Activated CD4-positive, alpha-beta T cell treated with anti-CD3 and anti-CD28 coated beads, Interleukin-2, amount 10 ng/mL, durations not matched to agents 24 days and 14 days (primary cell): ENCODE measurements around the gene EXOC2. TPM values are rescaled to one million over a fixed set of nuclear protein-coding genes. Genes with fewer than 3 reads are reported as not detected.

Source experiments
- DNase-seq: peaks from one replicate; pipeline ENCODE4 v3.0.0; 2022
- H3K27ac Mint-ChIP-seq: one replicate; pipeline ENCODE4 v1.8.0; 2022; ENCODE audit warnings: mild to moderate bottlenecking, mixed read lengths
- H3K27me3 Mint-ChIP-seq: one replicate; pipeline ENCODE4 v1.8.0; 2022; ENCODE audit warnings: mixed read lengths
- H3K36me3 Mint-ChIP-seq: one replicate; pipeline ENCODE4 v1.8.0; 2022; ENCODE audit warnings: low read depth, mild to moderate bottlenecking, mixed read lengths
- H3K4me1 Mint-ChIP-seq: one replicate; pipeline ENCODE4 v1.8.0; 2021; ENCODE audit warnings: mixed read lengths
- H3K4me3 Mint-ChIP-seq: one replicate; pipeline ENCODE4 v1.8.0; 2022; ENCODE audit warnings: mild to moderate bottlenecking, moderate library complexity, mixed read lengths
- H3K9me3 Mint-ChIP-seq: one replicate; pipeline ENCODE4 v1.8.0; 2021; ENCODE audit warnings: mixed read lengths
- intact Hi-C: fragments of 100-400 bp; cut with micrococcal nuclease; formaldehyde crosslinking; loops from one replicate; pipeline ENCODE4 v1.15.1; 2023
- total RNA-seq: library from RNA; stranded (reverse); gene quantifications from 2 replicates; pipeline ENCODE4 v1.2.3, GENCODE V29; 2022

Gene EXOC2
- total RNA-seq, 1 donor from 2014 or later = 43.6 TPM

DNA sequence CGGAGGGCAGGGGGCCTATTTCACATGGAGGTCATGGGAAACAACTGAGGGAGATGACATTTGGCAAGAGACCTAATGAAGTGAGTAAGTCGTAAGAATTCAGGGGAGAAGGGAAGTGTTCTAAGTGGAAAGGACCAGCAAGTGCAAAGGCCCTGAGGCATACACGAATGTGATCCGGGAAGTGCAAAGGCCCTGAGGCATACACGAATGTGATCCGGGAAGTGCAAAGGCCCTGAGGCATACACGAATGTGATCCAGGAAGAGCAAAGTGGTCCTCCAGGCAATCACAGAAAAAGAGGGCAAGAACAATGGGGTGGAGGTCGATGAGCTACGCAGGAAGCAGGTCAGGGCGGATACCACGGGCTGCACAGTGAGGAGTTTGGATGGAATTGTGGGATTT lies 24.2 kb upstream of the EXOC2 start:
- peaks cover 16% of the 10 kb centered on the region for H3K4me1 Mint-ChIP-seq
- no peaks in the 10 kb centered on the region for H3K36me3 Mint-ChIP-seq
- no peaks in the 10 kb centered on the region for H3K27me3 Mint-ChIP-seq
- H3K27ac Mint-ChIP-seq = no peak overlapping the region
- no peaks in the 10 kb centered on the region for H3K9me3 Mint-ChIP-seq
- no peak for DNase-seq
- intact Hi-C loops = no loop called here
- no peak overlapping the region for H3K4me3 Mint-ChIP-seq

DNA sequence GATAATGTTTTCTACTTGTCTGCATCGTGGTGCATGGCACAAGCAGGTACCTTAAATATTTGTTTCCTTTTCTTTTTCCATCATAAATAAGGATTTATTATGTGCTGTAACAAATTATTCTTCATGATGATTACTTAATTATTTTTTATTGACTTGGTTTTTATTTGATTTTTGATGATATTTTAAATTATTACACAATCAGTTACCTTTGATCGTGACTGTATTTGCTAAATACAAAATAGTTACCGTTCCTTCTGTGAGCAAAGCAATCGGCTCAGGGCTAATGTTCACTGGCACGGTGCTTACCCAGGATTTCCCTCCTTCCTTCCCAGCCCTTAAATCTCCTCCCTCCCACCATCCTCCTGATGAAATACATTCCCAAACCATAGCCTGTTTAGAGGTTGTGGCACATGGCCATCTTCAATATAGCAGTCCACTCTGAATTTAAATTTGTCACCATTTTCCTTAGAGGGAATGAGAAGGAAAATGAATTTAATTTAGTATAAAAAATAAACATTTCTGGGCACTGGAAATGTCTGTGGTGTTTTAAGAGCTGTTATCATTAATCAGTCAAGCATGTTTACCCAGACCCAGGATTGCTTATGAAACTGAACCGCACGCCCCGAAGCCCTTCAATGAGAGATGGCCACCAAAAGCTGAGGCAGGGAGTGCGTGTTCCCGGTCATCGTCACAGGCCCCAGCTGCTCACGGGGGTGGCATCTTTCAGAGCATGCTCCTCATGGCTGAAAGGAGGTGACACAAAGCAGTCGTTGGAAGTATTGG lies 23.0 kb upstream of the EXOC2 start:
- Mint-ChIP-seq H3K27me3 (no peaks in the 10 kb centered on the region), H3K4me3 (no peak overlapping the region), H3K9me3 (no peaks in the 10 kb centered on the region), H3K4me1 (peaks cover 18% of the 10 kb centered on the region), H3K36me3 (no peaks in the 10 kb centered on the region), H3K27ac (no peak overlapping the region)
- no peak for DNase-seq
- intact Hi-C loops = no loop called here

DNA sequence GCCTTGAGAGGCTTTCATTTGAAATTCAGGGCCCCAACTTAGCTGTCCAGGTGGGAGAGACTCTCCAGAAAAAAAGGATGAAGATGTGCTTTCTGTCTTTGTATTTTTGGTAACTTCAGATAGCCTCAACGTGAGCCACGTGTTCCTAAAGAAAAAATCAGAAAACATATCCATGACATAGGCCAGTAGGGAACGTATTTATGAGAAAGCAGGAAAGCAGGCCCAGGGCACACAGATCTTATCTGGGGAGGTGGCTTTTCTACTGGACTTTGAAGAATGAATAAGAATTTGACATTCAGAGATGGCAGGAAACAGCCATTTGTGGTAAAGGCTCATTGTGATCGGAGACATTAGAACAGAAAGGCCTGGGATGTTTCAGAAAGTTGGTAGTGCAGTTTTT lies 21.2 kb upstream of the EXOC2 start:
- peaks cover 31% of the 10 kb centered on the region for H3K4me1 Mint-ChIP-seq
- no peaks in the 10 kb centered on the region for H3K27me3 Mint-ChIP-seq
- H3K9me3 Mint-ChIP-seq = no peaks in the 10 kb centered on the region
- H3K27ac Mint-ChIP-seq = peak overlapping the region; percentile 26
- intact Hi-C loops = loop anchor here (5.0 kb wide), 3 partner anchors 73 to 527 kb away; no protein-coding TSS in a partner anchor
- no peak overlapping the region for H3K4me3 Mint-ChIP-seq
- no peaks in the 10 kb centered on the region for H3K36me3 Mint-ChIP-seq
- no peak for DNase-seq

DNA sequence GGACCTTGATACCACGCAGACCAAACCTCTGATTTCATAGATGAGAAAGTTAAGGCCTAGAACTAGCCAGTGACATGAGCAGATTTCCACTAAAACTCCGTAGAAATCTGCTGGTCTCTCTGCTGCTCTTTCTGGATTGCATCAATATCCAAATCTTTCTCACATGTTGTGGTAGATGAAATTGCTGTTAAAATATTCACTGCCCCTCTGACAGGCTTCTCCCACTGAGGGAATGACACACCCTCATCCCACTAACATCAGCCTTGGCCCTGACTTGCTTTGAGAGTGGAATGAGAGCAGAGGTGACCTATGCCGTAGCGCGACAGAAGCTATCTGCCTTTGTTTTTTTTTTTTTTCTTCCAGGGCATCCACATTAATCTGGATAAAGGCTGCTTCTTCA lies 20.4 kb upstream of the EXOC2 start:
- peak overlapping the region; percentile 34 for H3K27ac Mint-ChIP-seq
- no peaks in the 10 kb centered on the region for H3K9me3 Mint-ChIP-seq
- H3K27me3 Mint-ChIP-seq = no peaks in the 10 kb centered on the region
- intact Hi-C loops = loop anchor here (5.0 kb wide), 3 partner anchors 74 to 526 kb away; no protein-coding TSS in a partner anchor
- no peak overlapping the region for H3K4me3 Mint-ChIP-seq
- peaks cover 31% of the 10 kb centered on the region for H3K4me1 Mint-ChIP-seq
- DNase-seq = no peak
- no peaks in the 10 kb centered on the region for H3K36me3 Mint-ChIP-seq

DNA sequence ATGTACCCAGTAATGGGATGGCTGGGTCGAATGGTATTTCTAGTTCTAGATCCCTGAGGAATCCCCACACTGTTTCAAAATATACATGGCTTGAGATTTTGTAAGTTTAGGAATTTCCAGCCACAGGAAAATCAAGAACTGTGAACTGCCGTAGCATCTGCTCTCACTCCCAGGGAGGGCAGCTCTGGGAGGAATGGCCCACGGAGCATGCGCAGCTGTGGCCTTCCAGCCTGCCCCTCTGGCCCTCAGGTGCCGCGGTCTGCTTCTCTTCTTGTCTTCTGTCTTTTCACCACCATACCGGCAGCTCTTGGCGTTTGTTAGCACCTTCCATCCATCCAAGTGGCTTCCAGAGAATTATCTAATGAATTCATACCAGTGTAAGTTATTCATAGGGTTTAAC lies 19.9 kb upstream of the EXOC2 start:
- peaks cover 34% of the 10 kb centered on the region for H3K4me1 Mint-ChIP-seq
- DNase-seq = no peak
- intact Hi-C loops = loop anchor here (5.0 kb wide), 3 partner anchors 74 to 526 kb away; no protein-coding TSS in a partner anchor
- no peak overlapping the region for H3K4me3 Mint-ChIP-seq
- H3K27me3 Mint-ChIP-seq = no peaks in the 10 kb centered on the region
- no peaks in the 10 kb centered on the region for H3K9me3 Mint-ChIP-seq
- no peaks in the 10 kb centered on the region for H3K36me3 Mint-ChIP-seq
- H3K27ac Mint-ChIP-seq = no peak overlapping the region

DNA sequence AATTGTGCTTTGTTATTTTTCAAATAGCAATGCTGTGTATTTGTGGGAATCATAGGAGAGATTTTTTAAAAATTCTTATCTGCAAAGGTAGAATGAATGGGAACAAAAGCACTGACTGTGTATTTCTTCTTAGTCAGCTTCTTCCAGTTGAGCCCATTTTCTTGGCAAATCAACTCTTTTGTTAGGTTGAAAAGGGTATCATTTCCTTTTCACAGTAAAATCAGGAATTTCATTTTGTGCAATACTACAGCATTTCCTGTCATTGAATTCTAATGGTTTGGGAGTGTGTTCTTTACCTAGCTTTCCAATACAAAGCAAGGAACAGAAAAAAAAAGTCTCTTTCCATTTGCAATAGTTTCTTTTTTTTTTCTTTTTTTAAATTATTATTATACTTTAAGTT lies 19.0 kb upstream of the EXOC2 start:
- Mint-ChIP-seq H3K27me3 (no peaks in the 10 kb centered on the region), H3K36me3 (no peaks in the 10 kb centered on the region)

DNA sequence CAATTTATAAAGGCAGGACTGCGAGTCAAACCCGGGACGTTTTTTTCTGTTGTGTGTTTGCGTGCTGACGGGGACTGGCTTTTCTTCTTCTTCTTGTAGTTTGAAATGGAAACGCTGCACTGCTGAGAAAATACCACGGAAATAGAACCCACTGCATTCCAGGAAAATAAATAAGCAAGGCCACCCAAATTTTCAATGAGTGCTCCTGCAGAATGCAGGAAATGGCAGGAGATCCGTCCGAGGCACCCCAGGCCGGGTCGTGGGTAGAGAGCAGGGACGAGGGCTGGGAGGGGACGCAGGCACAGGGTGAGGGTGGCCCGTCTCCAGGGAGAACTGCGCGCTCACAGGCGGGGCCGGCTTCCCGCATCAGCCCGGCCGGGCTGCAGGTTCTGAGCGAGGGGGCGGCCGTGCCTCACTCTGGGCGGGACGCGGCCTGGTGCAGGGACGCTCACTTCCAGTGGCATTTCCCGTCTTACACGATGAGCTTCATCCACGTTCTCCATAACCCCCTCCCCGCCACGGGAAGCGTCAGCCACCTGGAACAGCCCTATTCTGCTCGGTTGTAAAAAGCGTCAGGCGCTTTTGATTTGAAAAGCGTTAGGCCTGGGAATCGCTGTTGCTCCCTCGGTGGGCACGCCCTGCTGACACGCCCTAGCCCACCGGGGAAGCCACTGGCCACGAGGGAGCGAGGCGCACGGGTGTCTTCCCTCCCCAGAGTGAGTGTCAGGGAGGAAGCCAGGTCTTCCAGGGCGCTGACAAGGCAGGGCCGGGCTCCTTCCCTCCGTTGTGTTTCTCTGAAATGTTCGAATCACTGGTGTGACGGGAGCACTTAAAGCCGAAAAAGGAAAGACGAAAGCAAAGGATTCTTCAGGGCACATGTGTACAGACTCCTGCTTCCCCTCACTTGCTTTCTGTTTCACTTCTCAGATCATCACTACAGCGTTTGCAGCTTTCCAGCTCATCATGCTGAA lies 17.9 kb upstream of the EXOC2 start:
- intact Hi-C loops = loop anchor here (1.0 to 5.0 kb wide), 8 partner anchors 11 to 524 kb away; partner anchors contain the start of genes EXOC2 and IRF4
- no peaks in the 10 kb centered on the region for H3K9me3 Mint-ChIP-seq

More for the DNA sequence above, 19.0 kb upstream of the EXOC2 start:
- Mint-ChIP-seq H3K4me1 (peaks cover 41% of the 10 kb centered on the region), H3K9me3 (no peaks in the 10 kb centered on the region), H3K4me3 (peak overlapping the region; percentile 98), H3K27ac (peak overlapping the region; percentile 100)
- intact Hi-C loops = loop anchor here (1.0 to 5.0 kb wide), 8 partner anchors 10 to 525 kb away; partner anchors contain the start of genes EXOC2 and IRF4
- DNase-seq = no peak

DNA sequence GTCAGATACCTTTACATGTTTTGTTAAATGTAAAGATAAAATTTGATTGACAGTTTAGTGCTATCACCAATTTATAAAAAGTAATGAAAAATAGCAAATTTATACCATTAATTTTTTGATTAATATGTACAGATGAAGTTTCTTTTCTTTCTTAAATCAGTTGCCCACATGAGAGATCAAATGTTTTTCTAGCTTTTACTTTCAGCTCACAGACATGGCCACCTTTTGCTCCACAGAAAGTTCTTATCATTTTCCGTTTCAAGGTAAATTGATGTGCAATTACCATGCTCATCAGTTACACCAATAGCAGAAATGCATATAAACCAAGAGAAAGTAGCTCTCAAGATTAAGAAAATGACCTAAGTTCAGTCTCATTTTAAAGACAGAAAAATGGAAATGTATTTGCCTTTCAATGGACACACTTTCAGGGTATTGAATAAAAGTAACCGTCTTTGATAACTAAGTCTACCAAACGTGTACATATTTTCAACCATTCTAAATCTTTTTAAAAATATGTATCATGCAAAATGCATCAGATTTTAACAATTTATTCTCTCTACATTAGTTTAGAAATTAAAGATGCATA lies 16.6 kb upstream of the EXOC2 start:
- no peaks in the 10 kb centered on the region for H3K9me3 Mint-ChIP-seq
- peak overlapping the region; percentile 100 for H3K27ac Mint-ChIP-seq
- peak overlapping the region; percentile 98 for H3K4me3 Mint-ChIP-seq
- H3K36me3 Mint-ChIP-seq = no peaks in the 10 kb centered on the region
- peaks cover 44% of the 10 kb centered on the region for H3K4me1 Mint-ChIP-seq
- intact Hi-C loops = loop anchor here (2.0 to 5.0 kb wide), 6 partner anchors 25 to 522 kb away; partner anchors contain the start of gene IRF4
- peaks cover 4% of the 10 kb centered on the region for H3K27me3 Mint-ChIP-seq
- no peak for DNase-seq

More for the DNA sequence above, 17.9 kb upstream of the EXOC2 start:
- Mint-ChIP-seq H3K4me3 (peak overlapping the region; percentile 98), H3K36me3 (no peaks in the 10 kb centered on the region), H3K4me1 (peaks cover 43% of the 10 kb centered on the region), H3K27me3 (no peaks in the 10 kb centered on the region), H3K27ac (peak overlapping the region; percentile 100)
- DNase-seq = peak; percentile 91

DNA sequence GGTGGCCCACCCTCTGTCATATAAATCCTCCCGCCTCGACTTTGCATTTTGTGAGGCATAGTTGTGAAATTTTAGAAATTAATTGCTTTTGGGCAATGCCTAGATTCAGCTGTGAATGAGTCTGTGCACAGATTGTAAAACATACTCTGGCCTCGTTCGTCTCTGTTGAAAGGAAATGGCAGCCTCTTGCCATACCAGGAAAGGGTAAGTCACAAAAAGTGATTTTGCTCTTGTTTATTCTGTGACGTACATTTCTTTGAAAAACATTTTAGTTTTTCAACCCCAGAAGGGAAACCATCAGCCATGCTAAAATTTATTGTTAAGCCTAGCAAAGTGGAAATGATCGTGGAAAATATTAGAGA lies 15.3 kb upstream of the EXOC2 start:
- Mint-ChIP-seq H3K27me3 (peaks cover 7% of the 10 kb centered on the region), H3K9me3 (no peaks in the 10 kb centered on the region), H3K4me3 (no peak overlapping the region), H3K4me1 (peaks cover 36% of the 10 kb centered on the region), H3K36me3 (no peaks in the 10 kb centered on the region), H3K27ac (no peak overlapping the region)
- intact Hi-C loops = no loop called here
- no peak for DNase-seq

DNA sequence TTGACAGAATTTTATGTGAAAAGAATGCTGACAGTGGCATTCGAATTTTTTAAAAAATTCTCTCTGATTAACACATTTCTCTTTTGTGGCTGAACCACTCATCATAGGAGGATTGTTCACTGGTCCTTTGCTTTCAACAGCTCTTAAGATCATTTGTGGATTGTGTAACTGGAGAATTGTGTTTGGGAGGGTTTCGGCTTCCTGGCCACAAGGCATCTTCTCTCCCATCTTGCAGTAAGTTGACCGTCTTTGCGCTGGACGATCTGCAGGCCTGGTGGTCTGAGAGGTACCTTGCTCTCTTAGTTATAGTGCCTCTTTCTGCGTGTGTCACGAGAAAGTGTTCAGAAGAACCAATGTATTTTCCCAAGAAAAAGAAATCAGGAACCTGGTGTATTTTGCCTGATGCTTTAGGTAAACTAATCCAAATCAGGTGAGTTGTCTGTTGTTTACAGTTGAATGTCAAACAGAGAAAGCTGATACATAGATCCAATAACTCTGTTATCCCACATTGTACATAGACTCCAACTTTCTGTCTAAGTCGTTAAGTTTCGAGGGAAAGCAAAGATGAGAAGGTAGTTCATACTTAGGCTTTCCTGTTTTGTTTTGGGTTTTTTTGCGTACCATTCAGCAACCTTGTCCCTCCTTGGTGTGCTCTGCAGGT lies 14.8 kb upstream of the EXOC2 start:
- intact Hi-C loops = no loop called here

DNA sequence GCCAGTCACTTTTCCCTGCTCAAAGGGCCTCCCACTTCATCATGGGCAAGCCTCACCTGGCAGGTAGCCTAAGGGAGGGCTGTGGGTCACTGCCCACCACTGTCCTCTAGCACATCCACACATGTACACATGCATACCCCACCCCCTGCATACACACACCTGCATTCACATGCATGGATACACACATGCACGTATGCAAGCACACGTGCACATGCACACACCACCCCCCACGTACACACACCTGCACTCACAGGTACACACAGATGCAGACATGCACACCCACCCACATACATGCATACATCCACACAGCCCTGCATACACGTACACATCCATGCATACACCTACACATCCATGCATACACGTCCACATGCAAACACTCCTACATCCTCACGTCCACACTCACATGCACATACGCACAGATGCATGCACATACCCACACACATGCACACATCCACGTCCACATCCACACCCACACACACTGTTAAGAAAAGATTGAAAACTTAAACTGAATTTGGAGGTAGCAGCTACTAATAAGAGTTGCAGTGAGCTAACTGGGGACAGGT lies 14.0 kb upstream of the EXOC2 start:
- no peak overlapping the region for H3K4me3 Mint-ChIP-seq

More for the DNA sequence above, 14.8 kb upstream of the EXOC2 start:
- Mint-ChIP-seq H3K9me3 (no peaks in the 10 kb centered on the region), H3K27ac (no peak overlapping the region), H3K27me3 (peaks cover 10% of the 10 kb centered on the region), H3K4me1 (peaks cover 36% of the 10 kb centered on the region), H3K4me3 (no peak overlapping the region), H3K36me3 (no peaks in the 10 kb centered on the region)
- no peak for DNase-seq

DNA sequence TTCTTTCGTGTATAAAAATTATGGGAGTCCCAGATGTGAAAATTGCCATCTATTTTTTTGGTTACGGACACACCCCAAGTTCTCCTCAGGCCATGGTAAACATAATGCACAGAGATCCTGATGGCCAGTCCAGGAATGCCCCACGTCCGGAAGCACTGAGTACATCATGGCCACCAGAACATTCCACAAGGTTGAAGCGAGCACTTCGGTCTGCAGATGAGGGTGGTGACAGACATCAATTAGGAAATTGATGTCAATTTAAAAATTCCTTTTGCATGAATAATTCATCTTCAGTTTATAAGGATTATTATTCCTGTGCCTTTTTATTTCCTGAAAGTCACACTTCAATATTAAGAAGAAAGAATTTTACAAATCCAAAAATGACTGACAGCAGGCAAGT lies 13.2 kb upstream of the EXOC2 start:
- Mint-ChIP-seq H3K9me3 (no peaks in the 10 kb centered on the region), H3K4me3 (no peak overlapping the region), H3K36me3 (no peaks in the 10 kb centered on the region), H3K27ac (no peak overlapping the region), H3K27me3 (peaks cover 21% of the 10 kb centered on the region), H3K4me1 (peaks cover 30% of the 10 kb centered on the region)
- no peak for DNase-seq
- intact Hi-C loops = no loop called here

More for the DNA sequence above, 14.0 kb upstream of the EXOC2 start:
- peaks cover 17% of the 10 kb centered on the region for H3K27me3 Mint-ChIP-seq
- peaks cover 36% of the 10 kb centered on the region for H3K4me1 Mint-ChIP-seq
- H3K27ac Mint-ChIP-seq = no peak overlapping the region
- DNase-seq = no peak
- no peaks in the 10 kb centered on the region for H3K36me3 Mint-ChIP-seq
- intact Hi-C loops = no loop called here
- no peaks in the 10 kb centered on the region for H3K9me3 Mint-ChIP-seq

DNA sequence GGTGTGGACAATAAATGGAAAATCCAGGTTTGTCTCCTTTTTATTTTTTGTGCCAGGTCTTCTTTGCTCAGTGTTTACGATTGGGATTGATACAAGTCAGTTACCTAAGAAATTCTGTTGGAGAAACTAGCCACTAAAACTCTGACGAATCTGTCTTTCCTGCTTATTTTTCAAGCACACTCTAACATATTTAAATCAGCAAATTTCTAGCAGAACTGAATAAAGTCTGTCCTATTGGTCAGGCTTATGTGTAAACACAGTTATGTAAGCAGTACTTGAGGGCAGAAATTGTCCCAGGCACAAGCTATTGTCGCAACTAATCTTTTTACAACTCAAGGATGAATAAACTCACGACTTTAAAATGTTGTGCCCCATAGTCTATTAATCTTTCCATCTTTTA lies 12.1 kb upstream of the EXOC2 start:
- DNase-seq = no peak
- Mint-ChIP-seq H3K36me3 (no peaks in the 10 kb centered on the region), H3K27ac (no peak overlapping the region), H3K9me3 (no peaks in the 10 kb centered on the region), H3K4me1 (peaks cover 22% of the 10 kb centered on the region), H3K4me3 (no peak overlapping the region), H3K27me3 (peaks cover 27% of the 10 kb centered on the region)
- intact Hi-C loops = no loop called here
